NCI-H1105 treated with DMSO at 0.1 percent for 48 hours (cell line): Measurements from ENCODE around the gene KIF21A.

Experiments used
- DNase-seq: peaks from one replicate; lab custom pipeline; 2025; lab: John Stamatoyannopoulos, UW

KIF21A gene

GRCh38 chr12:39390752-39391151 lies 52.2 kb downstream of the KIF21A start:
- no peak for DNase-seq

DNA sequence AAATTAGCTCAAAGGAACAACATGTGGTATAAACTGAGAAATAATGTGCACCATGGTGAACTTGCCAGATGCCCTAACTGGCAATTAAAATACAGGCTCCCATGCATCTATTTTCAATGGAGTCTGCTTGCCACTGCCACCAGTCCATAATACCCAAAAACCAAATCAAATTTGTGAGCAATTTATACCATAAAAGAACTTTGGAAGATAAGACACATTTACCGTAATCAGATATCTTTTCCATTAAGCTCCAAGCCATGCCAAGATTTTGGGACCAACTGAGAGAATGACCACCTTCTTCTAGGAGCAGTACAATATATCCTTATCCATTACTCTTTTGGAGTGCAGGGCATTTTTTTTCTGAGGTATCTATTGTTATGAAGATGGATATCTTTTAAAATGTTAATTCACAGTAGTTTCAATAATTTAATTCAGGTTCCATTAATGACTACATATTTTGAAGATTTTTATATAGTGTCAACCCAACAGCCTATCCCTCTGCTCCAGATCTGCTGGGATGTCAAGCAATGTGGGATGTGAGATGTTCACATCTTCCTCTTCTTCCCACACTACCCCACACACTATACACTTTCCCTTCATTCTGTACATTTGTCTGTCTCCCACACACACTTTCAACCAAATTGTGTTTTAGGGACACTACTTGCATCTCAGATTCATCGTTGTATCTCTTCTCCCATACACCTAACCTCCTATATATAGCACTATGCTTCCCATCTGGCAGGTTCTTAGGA lies 53.3 kb downstream of the KIF21A start:
- DNase-seq = no peak

DNA sequence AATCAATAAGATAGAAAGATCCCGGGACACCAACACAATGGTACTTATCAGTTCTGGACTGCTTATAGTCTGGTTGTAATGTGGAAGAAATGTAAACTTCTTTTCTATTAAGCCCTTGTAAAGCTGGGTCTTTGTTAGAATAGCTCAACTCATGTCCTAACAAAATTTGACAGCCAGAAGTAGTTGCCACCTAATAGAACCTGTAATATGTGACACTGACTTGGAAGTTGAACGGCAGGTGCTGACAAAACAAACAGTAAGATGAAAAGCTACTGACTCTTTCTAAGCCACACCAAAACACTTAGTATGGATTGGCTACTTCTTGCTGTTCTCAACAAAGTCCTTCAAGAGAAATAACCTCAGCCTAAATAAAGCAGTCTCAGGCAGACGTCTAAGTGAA lies 56.6 kb downstream of the KIF21A start:
- no peak for DNase-seq

DNA sequence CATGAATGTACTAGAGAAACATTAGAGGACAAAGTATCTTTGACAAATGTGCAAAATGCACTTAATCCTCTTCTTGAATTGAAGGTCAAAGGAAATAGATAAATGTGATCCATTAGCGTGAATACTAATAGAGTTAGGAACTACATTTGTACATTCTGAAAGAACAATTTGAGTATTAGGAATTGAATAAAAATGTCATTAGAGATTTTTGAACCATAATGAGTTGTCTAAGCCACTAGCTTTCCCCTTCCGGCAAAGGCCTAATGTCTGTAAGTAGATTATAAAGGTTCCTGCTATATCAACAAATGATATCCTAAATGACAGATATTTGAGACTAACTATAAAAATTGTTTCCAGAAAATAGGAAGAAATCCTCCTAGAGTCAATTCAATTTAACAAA lies 59.8 kb downstream of the KIF21A start:
- no peak for DNase-seq

GRCh38 chr12:39380090-39380489 lies 62.8 kb downstream of the KIF21A start:
- DNase-seq = no peak

- no peak for DNase-seq
Measured at GRCh38 chr12:39378341-39378740, 64.6 kb downstream of the KIF21A start.

GRCh38 chr12:39375206-39375808 lies 67.6 kb downstream of the KIF21A start:
- DNase-seq = no peak

DNA sequence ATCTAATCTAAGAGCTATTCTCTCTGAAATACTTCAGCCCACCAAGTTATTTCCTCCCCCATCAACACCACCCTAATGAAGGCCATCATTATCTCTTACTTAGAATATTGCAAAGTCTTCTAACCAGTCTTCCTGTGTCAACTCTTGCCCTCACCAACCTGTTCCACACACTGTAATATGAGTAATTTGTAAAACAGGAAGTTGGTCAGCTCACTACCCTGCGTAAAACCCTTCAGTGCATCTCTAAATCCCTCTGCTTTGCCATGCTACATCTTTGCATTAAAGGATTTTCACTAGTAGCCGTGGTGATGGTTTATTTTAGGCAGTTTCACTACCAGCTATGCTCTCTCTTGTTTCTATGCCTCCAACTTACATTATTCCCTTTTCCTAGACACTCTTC lies 70.0 kb downstream of the KIF21A start:
- no peak for DNase-seq

DNA sequence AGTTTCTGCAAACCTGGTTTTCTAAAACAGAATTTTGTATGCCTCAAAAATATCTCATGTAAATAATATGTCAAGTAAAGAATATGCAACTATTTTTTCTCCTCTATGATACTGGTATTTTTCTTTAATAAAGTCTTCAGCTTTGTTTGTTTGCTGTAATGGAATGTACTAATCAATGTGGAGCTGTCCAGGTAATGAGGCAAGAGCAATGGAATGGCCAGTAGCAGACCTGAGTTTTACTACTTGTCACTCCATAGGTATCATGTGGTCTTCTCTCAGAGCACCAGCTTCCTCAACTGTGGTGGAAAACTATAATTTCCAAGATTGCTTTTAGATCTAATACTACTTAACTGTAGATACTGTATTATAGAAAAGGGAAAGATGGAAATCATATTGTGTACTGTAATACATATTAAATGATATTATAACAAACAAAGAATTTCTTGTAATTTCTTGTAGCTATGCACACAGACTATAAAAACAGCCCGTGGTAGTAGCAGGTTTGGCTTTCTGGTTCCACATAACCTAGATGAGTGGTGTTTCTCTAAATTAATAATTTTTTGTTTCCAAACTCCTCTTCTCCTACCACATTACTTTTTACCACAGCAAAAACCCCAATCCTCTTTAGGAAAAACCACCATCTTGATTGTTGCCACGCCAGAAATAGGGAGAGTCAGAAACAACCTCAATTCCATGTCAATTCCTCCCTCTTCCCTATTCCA lies 70.6 kb downstream of the KIF21A start:
- no peak for DNase-seq

- DNase-seq = no peak
Measured at GRCh38 chr12:39369756-39370155, 73.2 kb downstream of the KIF21A start.

DNA sequence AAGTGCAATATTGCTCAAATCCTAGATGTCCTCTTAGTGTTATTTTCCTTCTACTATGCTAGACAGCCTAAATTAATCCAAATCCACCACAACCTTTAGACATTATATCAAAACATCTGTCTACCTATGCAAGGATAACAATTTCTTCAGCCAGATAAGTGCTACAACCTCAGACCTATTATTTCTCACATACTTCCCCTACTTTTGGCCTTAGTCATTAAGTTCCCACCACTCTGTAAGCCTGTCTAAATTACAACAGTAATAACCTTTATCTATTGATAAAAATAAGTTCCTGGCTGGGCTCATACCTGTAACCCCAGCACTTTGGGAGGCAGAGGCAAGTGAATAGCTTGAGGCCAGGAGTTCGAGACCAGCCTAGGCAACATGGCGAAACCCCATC lies 74.0 kb downstream of the KIF21A start:
- no peak for DNase-seq

GRCh38 chr12:39368096-39368495 lies 74.8 kb downstream of the KIF21A start:
- DNase-seq = no peak

- no peak for DNase-seq
Measured at GRCh38 chr12:39367494-39367893, 75.4 kb downstream of the KIF21A start.

DNA sequence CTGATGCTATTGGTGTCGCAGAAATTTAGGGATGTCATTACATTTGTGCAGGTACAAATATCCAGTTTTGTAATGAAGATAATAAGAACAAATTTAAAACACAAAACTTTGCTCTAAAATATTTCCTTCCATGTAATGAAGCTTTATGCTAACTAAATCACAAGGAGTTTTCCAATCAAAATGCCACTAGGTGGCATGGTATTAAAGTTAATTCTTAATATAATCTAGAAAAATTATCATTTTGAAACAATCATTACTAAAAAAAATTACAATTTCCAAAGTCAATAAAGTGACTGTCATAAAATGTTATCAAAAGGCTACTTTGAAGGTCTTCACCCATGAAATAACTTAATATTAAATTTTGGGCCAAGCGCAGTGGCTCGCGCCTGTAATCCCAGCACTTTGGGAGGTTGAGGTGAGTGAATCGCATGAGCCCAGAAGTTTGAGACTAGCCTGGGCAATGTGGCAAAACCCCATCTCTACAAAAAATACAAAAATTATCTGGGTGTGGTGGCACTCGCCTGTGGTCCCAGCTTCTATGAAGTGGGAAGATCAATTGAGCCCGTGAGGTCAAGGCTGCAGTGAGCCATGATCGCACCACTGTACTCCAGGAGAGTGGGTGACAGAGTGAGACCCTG lies 77.4 kb downstream of the KIF21A start:
- DNase-seq = no peak

GRCh38 chr12:39364196-39364595 lies 78.7 kb downstream of the KIF21A start:
- DNase-seq = no peak

DNA sequence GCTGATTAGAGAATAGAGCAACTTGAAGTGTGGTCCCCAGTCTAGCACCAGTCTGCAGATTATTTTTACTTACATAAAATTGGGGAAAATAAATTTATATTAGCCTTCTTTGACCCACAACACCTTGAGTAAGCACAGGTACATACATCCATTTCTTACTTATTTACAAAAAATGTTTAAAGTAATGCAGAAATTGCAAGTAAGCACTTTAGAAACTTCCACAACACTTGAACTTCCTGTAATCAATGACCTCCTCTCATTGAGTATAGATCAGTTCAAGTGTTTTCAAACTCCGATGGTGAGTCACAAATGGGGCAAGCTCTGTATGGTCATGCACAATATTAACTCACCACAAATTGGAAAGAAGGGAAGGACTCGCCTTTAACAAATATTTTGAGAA lies 83.3 kb downstream of the KIF21A start:
- DNase-seq = no peak

- DNase-seq = no peak
Measured at GRCh38 chr12:39357041-39357440, 85.9 kb downstream of the KIF21A start.

DNA sequence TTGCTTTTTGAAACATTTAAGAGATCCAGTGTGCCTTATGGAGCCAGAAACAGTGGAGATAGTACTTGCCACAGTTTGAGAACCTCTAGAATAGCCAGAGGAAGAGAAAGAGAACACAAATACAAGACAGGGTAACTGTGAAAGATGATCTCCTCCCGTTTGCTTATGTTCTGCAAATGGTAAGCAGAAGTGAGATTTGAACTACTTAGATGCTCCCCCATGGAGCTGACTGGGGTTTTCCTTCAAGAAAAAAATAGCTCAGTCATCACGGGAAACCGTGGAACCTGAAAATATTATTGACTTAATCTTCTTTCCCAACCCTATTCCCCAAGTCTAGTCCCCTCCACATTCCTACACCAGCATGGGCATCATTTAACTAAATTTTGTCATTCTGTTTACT lies 87.1 kb downstream of the KIF21A start:
- DNase-seq = no peak

DNA sequence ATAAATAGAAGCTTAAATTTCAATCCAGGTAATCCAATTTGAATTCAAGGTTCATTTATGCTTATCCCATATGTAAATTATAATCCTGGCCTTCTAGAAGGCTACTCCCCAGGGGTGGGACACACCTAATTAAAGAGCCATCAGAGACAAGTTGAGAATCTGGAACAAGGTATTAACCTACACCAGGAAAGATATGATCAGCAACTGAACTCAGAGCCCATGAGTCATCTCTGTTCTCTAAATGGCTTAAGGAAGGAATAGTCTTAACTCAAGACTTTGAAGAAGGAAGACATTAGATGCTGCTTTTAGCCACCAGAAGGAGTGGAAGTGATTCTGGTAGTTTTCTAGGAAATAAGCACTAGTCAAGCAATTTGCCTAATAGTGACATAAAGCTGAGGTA lies 88.0 kb downstream of the KIF21A start:
- DNase-seq = no peak

GRCh38 chr12:39352471-39353017 lies 90.4 kb downstream of the KIF21A start:
- DNase-seq = no peak

DNA sequence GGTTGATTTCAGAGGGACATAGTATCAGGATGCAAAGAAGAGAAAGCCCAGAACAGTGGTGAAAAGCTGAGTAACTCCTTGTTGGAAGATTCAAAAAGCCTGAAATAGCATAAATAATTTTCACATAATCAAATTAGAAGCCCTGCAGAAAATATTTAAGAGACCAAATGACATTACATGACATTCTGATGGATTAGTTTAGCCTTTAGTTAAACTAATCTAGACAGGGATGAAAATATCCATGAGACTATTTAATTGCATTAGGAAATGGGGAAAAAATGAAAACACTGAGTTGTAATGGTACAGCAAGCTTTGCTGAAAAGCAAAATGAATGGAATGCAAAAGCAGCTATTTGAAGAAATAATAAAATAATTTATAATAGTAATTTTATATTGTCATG lies 91.8 kb downstream of the KIF21A start:
- DNase-seq = no peak

DNA sequence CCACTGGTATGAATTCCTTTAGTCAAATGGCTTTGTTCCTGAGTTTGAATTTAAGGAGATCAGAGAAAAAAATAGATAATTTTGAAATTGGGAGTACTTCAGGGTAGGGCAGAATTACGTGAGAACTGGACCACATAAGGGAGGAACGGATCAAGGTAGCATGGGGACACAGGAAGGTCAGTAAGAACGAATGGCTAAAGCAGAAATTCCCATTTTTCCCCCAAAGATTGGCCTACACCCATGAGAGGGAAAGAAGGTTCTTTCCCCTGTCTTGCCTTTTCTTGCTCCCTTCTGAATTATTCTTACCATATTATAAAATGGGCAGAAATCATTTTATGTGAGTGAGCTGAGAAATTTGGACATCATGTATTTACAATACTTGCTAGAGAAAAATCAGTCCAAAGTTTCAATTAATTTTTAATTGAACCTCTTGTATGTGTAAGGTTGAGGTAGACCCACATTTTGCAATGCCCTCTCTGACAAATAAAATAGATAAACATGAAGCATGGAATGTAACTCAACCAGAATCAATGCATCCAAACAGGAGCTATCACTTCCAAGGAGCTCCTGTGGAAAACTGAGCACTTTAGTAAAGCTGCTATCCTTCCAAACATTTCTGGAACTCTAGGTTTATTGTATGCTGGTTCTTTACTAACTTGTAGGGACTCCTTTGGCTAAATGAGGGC lies 93.8 kb downstream of the KIF21A start:
- DNase-seq = no peak
